H1 (cell line): ENCODE measurements around the gene LCN2. TPM values are rescaled to one million over a fixed set of nuclear protein-coding genes. Genes with fewer than 3 reads are reported as not detected.

Experiments
- CTCF ChIA-PET: fragments of 300-600 bp; sonication (Branson Sonifier 250); formaldehyde crosslinking; loops from one replicate; lab custom pipeline; 2021; ENCODE audit not compliant: partially characterized antibody; lab: Charles Lee
- POLR2A ChIA-PET: fragments of 300-600 bp; sonication (Branson Sonifier 250); formaldehyde crosslinking; loops from one replicate; lab custom pipeline; 2021; ENCODE audit warnings: inconsistent platforms; ENCODE audit not compliant: partially characterized antibody; lab: Charles Lee
- DNase-seq, 2 experiments: peaks; one replicate each; pipeline versions ENCODE4 v3.0.0 to v3.0.0-alpha.2; 2010 to 2022; ENCODE audit warnings: low spot score in 2 of 2, low read depth in 1 of 2, mixed read lengths in 1 of 2
- FAIRE-seq: peaks from 2 replicates; lab custom pipeline; 2011; peaks lifted over from hg19 to GRCh38; lab: Jason Lieb, UNC
- H2AFZ ChIP-seq: 2 replicates; pipeline ENCODE4 v1.8.1; 2012; ENCODE audit warnings: low read length, inconsistent platforms
- H2AK5ac ChIP-seq: 2 replicates; pipeline ENCODE4 v1.6.1; 2013; ENCODE audit warnings: low read depth, low read length
- H2BK120ac ChIP-seq: replicated peaks from 2 replicates; pipeline ENCODE3; 2013; ENCODE audit warnings: low read depth, low read length, inconsistent platforms
- H2BK12ac ChIP-seq: 2 replicates; pipeline ENCODE4 v1.6.1; 2013; ENCODE audit warnings: low read depth, low read length
- H2BK15ac ChIP-seq: 2 replicates; pipeline ENCODE4 v1.6.1; 2013; ENCODE audit warnings: low read length
- H2BK20ac ChIP-seq: 2 replicates; pipeline ENCODE4 v1.6.1; 2013; ENCODE audit warnings: low read length
- H2BK5ac ChIP-seq: 2 replicates; pipeline ENCODE4 v1.6.1; 2013; ENCODE audit warnings: low read depth, low read length
- H3K14ac ChIP-seq: 2 replicates; pipeline ENCODE4 v1.6.1; 2013; ENCODE audit warnings: inconsistent platforms; ENCODE audit not compliant: insufficient read length
- H3K18ac ChIP-seq: 2 replicates; pipeline ENCODE4 v1.6.1; 2013; ENCODE audit warnings: low read length; ENCODE audit errors: extremely low read depth
- H3K23ac ChIP-seq: 2 replicates; pipeline ENCODE4 v1.6.1; 2013; ENCODE audit warnings: inconsistent platforms; ENCODE audit not compliant: insufficient read length
- H3K23me2 ChIP-seq: 2 replicates; pipeline ENCODE4 v1.6.1; 2013; ENCODE audit warnings: low read depth, low read length
- H3K27ac ChIP-seq: 2 replicates; pipeline ENCODE4 v1.6.1; 2011; ENCODE audit warnings: low read depth, low read length, inconsistent platforms
- H3K27me3 ChIP-seq, 4 experiments: replicated peaks in 1 of 4; 1 replicate in 1 of 4; 2 replicates in 3 of 4; pipeline versions ENCODE4 v1.6.1 to v1.8.1; 2011 to 2013; ENCODE audit warnings: low read length in 3 of 4, mild to moderate bottlenecking in 3 of 4, inconsistent platforms in 2 of 4, mixed read lengths in 2 of 4, moderate library complexity in 1 of 4; ENCODE audit not compliant: control insufficient read depth in 3 of 4, insufficient read depth in 3 of 4; ENCODE audit errors: extremely low read depth in 1 of 4
- H3K36me3 ChIP-seq, 4 experiments: 2 replicates each; pipeline versions ENCODE4 v1.6.1 to v1.8.1; 2011 to 2013; ENCODE audit warnings: mild to moderate bottlenecking in 4 of 4, low read length in 3 of 4, moderate library complexity in 2 of 4, control low read depth in 1 of 4, inconsistent platforms in 1 of 4; ENCODE audit not compliant: insufficient read depth in 4 of 4, control insufficient read depth in 2 of 4
- H3K4ac ChIP-seq: replicated peaks from 2 replicates; pipeline ENCODE3; 2013; ENCODE audit warnings: low read length, low read depth, mixed read lengths, inconsistent platforms; ENCODE audit not compliant: insufficient read length
- H3K4me1 ChIP-seq, 4 experiments: replicated peaks in 1 of 4; 1 replicate in 1 of 4; 2 replicates in 3 of 4; pipeline versions ENCODE4 v1.6.1 to v1.8.1; 2011 to 2013; ENCODE audit warnings: low read length in 3 of 4, inconsistent platforms in 2 of 4, mixed read lengths in 1 of 4; ENCODE audit not compliant: insufficient read depth in 4 of 4, control insufficient read depth in 3 of 4
- H3K4me2 ChIP-seq, 2 experiments: 2 replicates each; pipeline versions ENCODE4 v1.6.1 to v1.8.1; 2011 to 2013; ENCODE audit warnings: low read depth in 2 of 2, low read length in 2 of 2, control low read depth in 1 of 2, inconsistent platforms in 1 of 2, mild to moderate bottlenecking in 1 of 2; ENCODE audit not compliant: insufficient read depth in 1 of 2
- H3K4me3 ChIP-seq, 4 experiments: fragments of 200-600, 300-600 bp in 1 of 4; sonication (generic), shearing (Covaris generic), sonication (Bioruptor Twin) in 1 of 4; 2 replicates each; pipeline versions ENCODE4 v1.5.1 to v1.8.1; 2011 to 2016; ENCODE audit warnings: low read length in 4 of 4, low read depth in 3 of 4, control low read depth in 2 of 4, inconsistent platforms in 2 of 4, mild to moderate bottlenecking in 2 of 4, mixed read lengths in 1 of 4, moderate library complexity in 1 of 4; ENCODE audit not compliant: insufficient read depth in 2 of 4; ENCODE audit errors: extremely low read depth in 1 of 4
- H3K56ac ChIP-seq: replicated peaks from 2 replicates; pipeline ENCODE3; 2013; ENCODE audit warnings: low read depth, mild to moderate bottlenecking, mixed read lengths, low read length, inconsistent platforms; ENCODE audit not compliant: insufficient read length
- H3K79me1 ChIP-seq: 2 replicates; pipeline ENCODE4 v1.6.1; 2013; ENCODE audit warnings: low read depth, low read length, control low read depth
- H3K79me2 ChIP-seq, 2 experiments: 2 replicates each; pipeline versions ENCODE4 v1.6.1 to v1.8.1; 2012 to 2013; ENCODE audit warnings: low read length in 2 of 2, mild to moderate bottlenecking in 2 of 2, inconsistent platforms in 1 of 2; ENCODE audit not compliant: insufficient read depth in 2 of 2, control insufficient read depth in 1 of 2
- H3K9ac ChIP-seq, 4 experiments: replicated peaks in 1 of 4; 1 replicate in 1 of 4; 2 replicates in 3 of 4; pipeline versions ENCODE4 v1.6.1 to v1.8.1; 2011 to 2013; ENCODE audit warnings: low read depth in 3 of 4, low read length in 3 of 4, control low read depth in 2 of 4, mild to moderate bottlenecking in 2 of 4, moderate library complexity in 2 of 4, inconsistent platforms in 1 of 4; ENCODE audit errors: extremely low read depth in 1 of 4
- H3K9me3 ChIP-seq, 2 experiments: 2 replicates each; pipeline versions ENCODE4 v1.6.1 to v1.8.1; 2012 to 2013; ENCODE audit warnings: mild to moderate bottlenecking in 2 of 2, moderate library complexity in 2 of 2, control low read depth in 1 of 2, inconsistent platforms in 1 of 2, low read depth in 1 of 2, low read length in 1 of 2, mixed read lengths in 1 of 2; ENCODE audit not compliant: insufficient read depth in 2 of 2
- H4K20me1 ChIP-seq, 2 experiments: replicated peaks in 1 of 2; 2 replicates each; pipeline versions ENCODE3 to v1.8.1; 2011 to 2013; ENCODE audit warnings: inconsistent platforms in 2 of 2, low read length in 2 of 2, mild to moderate bottlenecking in 1 of 2; ENCODE audit not compliant: insufficient read depth in 2 of 2, control insufficient read depth in 1 of 2
- H4K5ac ChIP-seq: 2 replicates; pipeline ENCODE4 v1.6.1; 2013; ENCODE audit warnings: low read length, low read depth, mixed read lengths, inconsistent platforms; ENCODE audit not compliant: insufficient read length
- H4K8ac ChIP-seq: 2 replicates; pipeline ENCODE4 v1.8.0; 2013; ENCODE audit warnings: mild to moderate bottlenecking, moderate library complexity, low read length, inconsistent platforms; ENCODE audit not compliant: insufficient read depth; ENCODE audit errors: extremely low read depth
- H4K91ac ChIP-seq: replicated peaks from 2 replicates; pipeline ENCODE3; 2013; ENCODE audit warnings: low read length, mixed read lengths, inconsistent platforms; ENCODE audit not compliant: insufficient read length
- ATF2 ChIP-seq: IDR thresholded peaks from 2 replicates; pipeline ENCODE4 v1.6.1; 2012; ENCODE audit warnings: low read length, inconsistent platforms
- ATF3 ChIP-seq: IDR thresholded peaks from 2 replicates; pipeline ENCODE4 v1.6.1; 2011; ENCODE audit warnings: low read depth, mild to moderate bottlenecking, low read length; ENCODE audit not compliant: insufficient read depth
- E2F6 ChIP-seq: IDR thresholded peaks from 2 replicates; pipeline ENCODE4 v1.6.1; 2012; ENCODE audit warnings: inconsistent platforms
- KDM1A ChIP-seq: fragments of 200-600, 300-600 bp; sonication (generic); IDR thresholded peaks from 2 replicates; pipeline ENCODE4 v1.7.1; 2016; ENCODE audit warnings: mild to moderate bottlenecking, low read length, borderline replicate concordance
- MAX ChIP-seq: IDR thresholded peaks from 2 replicates; pipeline ENCODE4 v1.6.1; 2012; ENCODE audit warnings: inconsistent platforms
- POU5F1 ChIP-seq: IDR thresholded peaks from 2 replicates; pipeline ENCODE4 v1.6.1; 2011; ENCODE audit warnings: low read depth, mild to moderate bottlenecking, low read length, moderate library complexity
- RNF2 ChIP-seq: fragments of 200-900, 300-1000 bp; sonication (generic); IDR thresholded peaks from 2 replicates; pipeline ENCODE4 v1.7.1; 2016; ENCODE audit warnings: borderline replicate concordance, low read depth, mild to moderate bottlenecking, antibody characterized with exemption, low read length; ENCODE audit not compliant: poor library complexity, severe bottlenecking; ENCODE audit errors: missing control alignments
- SP4 ChIP-seq: IDR thresholded peaks from 2 replicates; pipeline ENCODE4 v1.6.1; 2012; ENCODE audit warnings: low read length, inconsistent platforms
- TCF12 ChIP-seq: IDR thresholded peaks from 2 replicates; pipeline ENCODE4 v1.6.1; 2011; ENCODE audit warnings: low read depth, mild to moderate bottlenecking, low read length
- TEAD4 ChIP-seq: IDR thresholded peaks from 2 replicates; pipeline ENCODE4 v1.6.1; 2012; ENCODE audit warnings: low read depth, low read length, inconsistent platforms, mixed read lengths
- WGBS, 2 experiments: shearing (Covaris generic) in 1 of 2; methylation state at CpG; one replicate each; pipeline versions ENCODE4 v1.1.6 to v1.1.7; 2013 to 2015; ENCODE audit warnings: low lambda C conversion rate in 2 of 2, mixed read lengths in 2 of 2, inconsistent platforms in 1 of 2, low coverage in 1 of 2, missing lambda C conversion rate in 1 of 2; ENCODE audit not compliant: insufficient replicate concordance in 2 of 2, insufficient coverage in 1 of 2, insufficient read length in 1 of 2; ENCODE audit errors: extremely low coverage in 1 of 2, missing lambda C conversion rate in 1 of 2; 5-methylcytosine and 5-hydroxymethylcytosine counted together
- polyA plus RNA-seq, 7 experiments: library from polyadenylated mRNA; depleted of rRNA in 3 of 7; stranded (reverse) in 5 of 7; unstranded in 2 of 7; fragments of >200 nt in 5 of 7; fragments of 200-250 nt in 2 of 7; gene quantifications; 1 replicate in 5 of 7; 2 replicates in 1 of 7; 4 replicates in 1 of 7; pipeline versions ENCODE4 v1.2.1 to v1.2.3, GENCODE V29; 2011 to 2013; ENCODE audit warnings: missing spikeins in 2 of 7, mixed read lengths in 2 of 7
- total RNA-seq: library from RNA; stranded (reverse); fragmentation: NEBNext Ultra II Directional; extraction: Animal tissue kit (Norgen Biotek cat#: 25700); gene quantifications from 2 replicates; pipeline ENCODE4 v1.2.1, GENCODE V29; 2021

The LCN2 gene
- total and polyA plus RNA-seq, 2 of the 8 experiments (the other 6 are each of a cell fraction or from before 2014, with no cell fraction given) = 1.1 to 1.6 TPM

- ChIA-PET POLR2A (interaction anchor here (1.3 to 2.1 kb wide), 2 partner anchors 8 to 16 kb away, joined by 3 to 6 read pairs; partner anchors contain the start of gene DNM1), CTCF (interaction anchor here (0.6 to 1.7 kb wide), 7 partner anchors 8 to 644 kb away, joined by 3 to 7 read pairs (median 3); partner anchors contain the start of genes DNM1 and LCN2)
- Histone ChIP-seq H3K23ac (no peak overlapping the region), H3K9ac (no peak overlapping the region), H2BK15ac (no peak overlapping the region), H3K27me3 (no peaks in the 10 kb centered on the region), H3K4me2 (no peak overlapping the region), H2BK20ac (no peak overlapping the region), H2AFZ (no peak overlapping the region), H4K5ac (no peak overlapping the region), H3K36me3 (peaks cover 2 to 20% (median 7%) of the 10 kb centered on the region in 4 experiments; a peak in 5 of 8 replicates), H4K91ac (no peak overlapping the region), H3K4me3 (no peak overlapping the region), H2BK120ac (no peak overlapping the region), H3K79me1 (no peaks in the 10 kb centered on the region; the same call in 1 of the 2 replicates), H3K79me2 (no peaks in the 10 kb centered on the region), H4K8ac (no peak overlapping the region), H3K56ac (no peak overlapping the region), H2AK5ac (no peak overlapping the region), H3K4me1 (peaks cover 0 to 8% (median 4%) of the 10 kb centered on the region in 4 experiments; a peak in 4 of 7 replicates), H2BK5ac (no peak overlapping the region), H3K9me3 (no peaks in the 10 kb centered on the region), H3K18ac (no peak overlapping the region), H3K4ac (no peak overlapping the region), H3K27ac (no peak overlapping the region), H2BK12ac (no peak overlapping the region), H4K20me1 (peaks cover 0 to 6% of the 10 kb centered on the region in 2 experiments), H3K23me2 (peaks cover 10% of the 10 kb centered on the region; the same call in 1 of the 2 replicates), H3K14ac (no peak overlapping the region)
- DNase-seq (no peak), FAIRE-seq (no peak)
- 91% methylated on average over 2 of the region's 2 CpGs; no CpG with 5 or more reads in 1 of the 2 experiments for WGBS, 2 experiments
- TF ChIP-seq ATF3 (no peak), KDM1A (no peak), SP4 (no peak), MAX (no peak), TEAD4 (no peak), TCF12 (no peak), POU5F1 (no peak), RNF2 (no peak), ATF2 (no peak), E2F6 (no peak)
Observed at GRCh38 chr9:128187361-128187760, 38.1 kb downstream of the LCN2 start.
